Neural cell (in vitro differentiated cells): ENCODE measurements around the gene REV1. TPM values are rescaled to one million over a fixed set of nuclear protein-coding genes. Genes with fewer than 3 reads are reported as not detected.

Source experiments
- H2AFZ ChIP-seq: fragments of 200-600, 300-800 bp; sonication (generic), shearing (Covaris generic); 2 replicates; pipeline ENCODE4 v1.6.0; 2014; ENCODE audit warnings: low read depth, mild to moderate bottlenecking, antibody characterized with exemption, low read length, moderate library complexity
- H3F3A ChIP-seq: fragments of 200-600 bp; shearing (Covaris generic); 2 replicates; pipeline ENCODE4 v1.6.1; 2016; ENCODE audit warnings: mild to moderate bottlenecking, moderate library complexity, mixed read lengths, antibody characterized with exemption, low read length; ENCODE audit not compliant: insufficient read depth, poor library complexity, severe bottlenecking
- H3K27ac ChIP-seq: fragments of 200-600, 300-800 bp; sonication (generic), shearing (Covaris generic); 2 replicates; pipeline ENCODE4 v1.5.1; 2014; ENCODE audit warnings: mild to moderate bottlenecking, low read length, moderate library complexity
- H3K27me3 ChIP-seq: fragments of 300-800, 200-600 bp; sonication (generic), shearing (Covaris generic); 2 replicates; pipeline ENCODE4 v1.6.0; 2014; ENCODE audit warnings: mild to moderate bottlenecking, low read depth, low read length, moderate library complexity; ENCODE audit not compliant: insufficient read depth
- H3K36me3 ChIP-seq: fragments of 300-800, 200-600 bp; sonication (generic), shearing (Covaris generic); 2 replicates; pipeline ENCODE4 v1.5.1; 2014; ENCODE audit warnings: mild to moderate bottlenecking, antibody characterized with exemption, low read length, moderate library complexity; ENCODE audit not compliant: insufficient read depth
- H3K4me2 ChIP-seq: fragments of 300-800, 200-600 bp; sonication (generic), shearing (Covaris generic); 2 replicates; pipeline ENCODE4 v1.6.0; 2014; ENCODE audit warnings: mild to moderate bottlenecking, low read length
- H3K4me3 ChIP-seq: fragments of 300-800, 200-600 bp; sonication (generic), shearing (Covaris generic); 2 replicates; pipeline ENCODE4 v1.5.1; 2014; ENCODE audit warnings: mild to moderate bottlenecking, low read length, moderate library complexity
- H3K79me2 ChIP-seq: fragments of 200-600 bp; shearing (Covaris generic); replicated peaks from 2 replicates; pipeline ENCODE4 v1.6.0; 2014; ENCODE audit warnings: mild to moderate bottlenecking, low read length, moderate library complexity; ENCODE audit not compliant: insufficient read depth
- H3K9ac ChIP-seq: fragments of 300-800, 200-600 bp; sonication (generic), shearing (Covaris generic); 2 replicates; pipeline ENCODE4 v1.6.1; 2016; ENCODE audit warnings: mild to moderate bottlenecking, low read length, mixed read lengths
- H3K9me2 ChIP-seq: fragments of 200-600 bp; shearing (Covaris generic); 2 replicates; pipeline ENCODE4 v1.6.1; 2016; ENCODE audit warnings: mild to moderate bottlenecking, low read length, mixed read lengths; ENCODE audit not compliant: insufficient read depth
- H3K9me3 ChIP-seq: fragments of 200-600, 300-800 bp; sonication (generic), shearing (Covaris generic); 2 replicates; pipeline ENCODE4 v1.6.1; 2016; ENCODE audit warnings: mild to moderate bottlenecking, mixed run types, low read length, moderate library complexity, mixed read lengths
- H4K20me1 ChIP-seq: fragments of 200-600 bp; shearing (Covaris generic); 2 replicates; pipeline ENCODE4 v1.6.1; 2016; ENCODE audit warnings: mild to moderate bottlenecking, mixed run types; ENCODE audit not compliant: insufficient read depth
- EP300 ChIP-seq: fragments of 450-650 bp; conservative IDR thresholded peaks from 2 replicates; pipeline ENCODE4 v1.6.1; 2014; ENCODE audit warnings: antibody characterized with exemption, mild to moderate bottlenecking, moderate library complexity; ENCODE audit not compliant: poor library complexity, severe bottlenecking
- EZH2 ChIP-seq: fragments of 200-600, 300-800 bp; shearing (Covaris generic), sonication (generic); IDR thresholded peaks from 2 replicates; pipeline ENCODE4 v1.6.1; 2014; ENCODE audit warnings: antibody characterized with exemption, low read length, borderline replicate concordance, mild to moderate bottlenecking; ENCODE audit not compliant: insufficient read depth, poor library complexity, severe bottlenecking
- MXI1 ChIP-seq: fragments of 450-650 bp; conservative IDR thresholded peaks from 2 replicates; pipeline ENCODE4 v1.6.1; 2014; ENCODE audit warnings: antibody characterized with exemption, mild to moderate bottlenecking; ENCODE audit not compliant: poor library complexity, severe bottlenecking
- POLR2AphosphoS5 ChIP-seq: IDR thresholded peaks from 2 replicates; pipeline ENCODE4 v1.6.1; 2012
- RAD21 ChIP-seq: fragments of 450-650 bp; conservative IDR thresholded peaks from 2 replicates; pipeline ENCODE4 v1.6.1; 2014; ENCODE audit warnings: antibody characterized with exemption, mild to moderate bottlenecking, moderate library complexity
- SMC3 ChIP-seq: fragments of 450-650 bp; conservative IDR thresholded peaks from 2 replicates; pipeline ENCODE4 v1.6.1; 2014; ENCODE audit warnings: antibody characterized with exemption, mild to moderate bottlenecking, moderate library complexity; ENCODE audit not compliant: poor library complexity
- TAF1 ChIP-seq: IDR thresholded peaks from 2 replicates; pipeline ENCODE4 v1.6.1; 2012; ENCODE audit warnings: low read depth
- polyA plus RNA-seq: library from polyadenylated mRNA; depleted of rRNA; stranded (reverse); fragments of >200 nt; gene quantifications from 2 replicates; pipeline ENCODE4 v1.2.3, GENCODE V29; 2014
- TF ChIP-seq, protein P1 (sequence below): IDR thresholded peaks from 2 replicates; pipeline ENCODE4 v1.6.1; 2012; ENCODE audit warnings: borderline replicate concordance
- TF ChIP-seq, protein P2 (sequence below): fragments of 450-650 bp; IDR thresholded peaks from 2 replicates; pipeline ENCODE4 v1.5.1; 2014; ENCODE audit warnings: antibody characterized with exemption, mild to moderate bottlenecking, moderate library complexity; ENCODE audit not compliant: poor library complexity, severe bottlenecking

The REV1 gene
- polyA plus RNA-seq, 1 donor from 2014 or later: 84.1 TPM

DNA sequence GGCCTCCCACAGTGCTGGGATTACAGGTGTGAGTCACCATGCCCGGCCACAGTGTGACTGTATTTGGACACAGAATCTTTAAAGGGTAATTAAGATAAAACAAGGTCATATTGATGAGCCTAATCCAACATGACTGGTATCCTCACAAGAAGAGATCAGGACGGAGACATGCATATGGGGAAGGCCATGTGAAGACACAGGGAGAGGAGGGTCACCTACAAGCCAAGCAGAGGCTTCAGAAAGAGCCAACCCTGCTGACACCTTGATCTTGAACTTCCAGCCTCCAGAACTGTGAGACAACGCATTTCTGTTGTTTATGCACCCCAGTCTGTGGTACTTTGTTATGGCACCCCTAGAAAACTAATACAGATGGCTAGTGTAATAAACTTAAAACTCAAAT, 72.4 kb downstream of the REV1 start:
- Histone ChIP-seq H3K9me3 (no peaks in the 10 kb centered on the region), H3K9me2 (no peaks in the 10 kb centered on the region), H3K27me3 (no peaks in the 10 kb centered on the region), H3K4me2 (no peak overlapping the region), H3K4me3 (no peak overlapping the region), H3K27ac (no peak overlapping the region), H3K79me2 (no peaks in the 10 kb centered on the region), H3F3A (no peaks in the 10 kb centered on the region), H2AFZ (no peak overlapping the region), H3K36me3 (peaks cover 10% of the 10 kb centered on the region), H3K9ac (no peak overlapping the region), H4K20me1 (no peaks in the 10 kb centered on the region)
- TF ChIP-seq, protein P1, sequence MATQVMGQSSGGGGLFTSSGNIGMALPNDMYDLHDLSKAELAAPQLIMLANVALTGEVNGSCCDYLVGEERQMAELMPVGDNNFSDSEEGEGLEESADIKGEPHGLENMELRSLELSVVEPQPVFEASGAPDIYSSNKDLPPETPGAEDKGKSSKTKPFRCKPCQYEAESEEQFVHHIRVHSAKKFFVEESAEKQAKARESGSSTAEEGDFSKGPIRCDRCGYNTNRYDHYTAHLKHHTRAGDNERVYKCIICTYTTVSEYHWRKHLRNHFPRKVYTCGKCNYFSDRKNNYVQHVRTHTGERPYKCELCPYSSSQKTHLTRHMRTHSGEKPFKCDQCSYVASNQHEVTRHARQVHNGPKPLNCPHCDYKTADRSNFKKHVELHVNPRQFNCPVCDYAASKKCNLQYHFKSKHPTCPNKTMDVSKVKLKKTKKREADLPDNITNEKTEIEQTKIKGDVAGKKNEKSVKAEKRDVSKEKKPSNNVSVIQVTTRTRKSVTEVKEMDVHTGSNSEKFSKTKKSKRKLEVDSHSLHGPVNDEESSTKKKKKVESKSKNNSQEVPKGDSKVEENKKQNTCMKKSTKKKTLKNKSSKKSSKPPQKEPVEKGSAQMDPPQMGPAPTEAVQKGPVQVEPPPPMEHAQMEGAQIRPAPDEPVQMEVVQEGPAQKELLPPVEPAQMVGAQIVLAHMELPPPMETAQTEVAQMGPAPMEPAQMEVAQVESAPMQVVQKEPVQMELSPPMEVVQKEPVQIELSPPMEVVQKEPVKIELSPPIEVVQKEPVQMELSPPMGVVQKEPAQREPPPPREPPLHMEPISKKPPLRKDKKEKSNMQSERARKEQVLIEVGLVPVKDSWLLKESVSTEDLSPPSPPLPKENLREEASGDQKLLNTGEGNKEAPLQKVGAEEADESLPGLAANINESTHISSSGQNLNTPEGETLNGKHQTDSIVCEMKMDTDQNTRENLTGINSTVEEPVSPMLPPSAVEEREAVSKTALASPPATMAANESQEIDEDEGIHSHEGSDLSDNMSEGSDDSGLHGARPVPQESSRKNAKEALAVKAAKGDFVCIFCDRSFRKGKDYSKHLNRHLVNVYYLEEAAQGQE: no peak
- no peak for TF ChIP-seq POLR2AphosphoS5
- TF ChIP-seq, protein P2, sequence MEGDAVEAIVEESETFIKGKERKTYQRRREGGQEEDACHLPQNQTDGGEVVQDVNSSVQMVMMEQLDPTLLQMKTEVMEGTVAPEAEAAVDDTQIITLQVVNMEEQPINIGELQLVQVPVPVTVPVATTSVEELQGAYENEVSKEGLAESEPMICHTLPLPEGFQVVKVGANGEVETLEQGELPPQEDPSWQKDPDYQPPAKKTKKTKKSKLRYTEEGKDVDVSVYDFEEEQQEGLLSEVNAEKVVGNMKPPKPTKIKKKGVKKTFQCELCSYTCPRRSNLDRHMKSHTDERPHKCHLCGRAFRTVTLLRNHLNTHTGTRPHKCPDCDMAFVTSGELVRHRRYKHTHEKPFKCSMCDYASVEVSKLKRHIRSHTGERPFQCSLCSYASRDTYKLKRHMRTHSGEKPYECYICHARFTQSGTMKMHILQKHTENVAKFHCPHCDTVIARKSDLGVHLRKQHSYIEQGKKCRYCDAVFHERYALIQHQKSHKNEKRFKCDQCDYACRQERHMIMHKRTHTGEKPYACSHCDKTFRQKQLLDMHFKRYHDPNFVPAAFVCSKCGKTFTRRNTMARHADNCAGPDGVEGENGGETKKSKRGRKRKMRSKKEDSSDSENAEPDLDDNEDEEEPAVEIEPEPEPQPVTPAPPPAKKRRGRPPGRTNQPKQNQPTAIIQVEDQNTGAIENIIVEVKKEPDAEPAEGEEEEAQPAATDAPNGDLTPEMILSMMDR: no peak
- no peak for TF ChIP-seq TAF1
- TF ChIP-seq EP300: no peak
- no peak for TF ChIP-seq MXI1
- no peak for TF ChIP-seq RAD21
- no peak for TF ChIP-seq EZH2
- no peak for TF ChIP-seq SMC3

DNA sequence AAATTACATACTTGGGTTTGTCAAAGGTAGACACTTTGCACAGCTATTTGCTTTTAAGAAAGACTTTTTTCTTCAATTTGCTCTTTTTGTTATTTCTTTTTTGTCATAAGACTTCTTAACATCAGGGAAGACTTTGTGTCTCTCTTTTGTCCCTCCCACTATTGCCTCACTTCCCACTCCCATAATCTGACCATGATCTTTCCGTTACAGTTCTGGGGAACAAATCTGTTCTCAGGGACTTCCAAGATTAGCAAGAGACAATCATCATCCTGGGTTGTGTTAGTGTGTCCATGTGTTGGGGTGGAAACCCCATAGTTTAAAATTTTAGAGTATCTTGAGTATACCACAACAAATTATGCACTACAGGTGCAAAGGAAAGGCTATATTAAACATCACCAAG, 75.3 kb downstream of the REV1 start:
- Histone ChIP-seq H4K20me1 (no peaks in the 10 kb centered on the region), H3K9me2 (no peaks in the 10 kb centered on the region), H3K36me3 (peaks cover 10% of the 10 kb centered on the region), H3K9ac (no peak overlapping the region), H3F3A (no peaks in the 10 kb centered on the region), H3K9me3 (no peaks in the 10 kb centered on the region), H3K79me2 (no peaks in the 10 kb centered on the region), H3K4me3 (no peak overlapping the region), H3K27me3 (no peaks in the 10 kb centered on the region), H3K4me2 (no peak overlapping the region), H2AFZ (no peak overlapping the region), H3K27ac (no peak overlapping the region)
- TF ChIP-seq EP300 (no peak), EZH2 (no peak), MXI1 (no peak), TAF1 (no peak), RAD21 (no peak), SMC3 (no peak), POLR2AphosphoS5 (no peak)
- TF ChIP-seq, protein P1: no peak
- TF ChIP-seq, protein P2: no peak
